NCI-H774 (cell line): ENCODE measurements around the gene CCT8L2.
"Not testable (repeated sequence)": the region's sequence is repeated elsewhere in the genome, so short reads cannot be mapped to it uniquely, and the experiment has no call there.

Experiments
- DNase-seq: peaks from one replicate; lab custom pipeline; 2025; lab: John Stamatoyannopoulos, UW

Gene CCT8L2, protein sequence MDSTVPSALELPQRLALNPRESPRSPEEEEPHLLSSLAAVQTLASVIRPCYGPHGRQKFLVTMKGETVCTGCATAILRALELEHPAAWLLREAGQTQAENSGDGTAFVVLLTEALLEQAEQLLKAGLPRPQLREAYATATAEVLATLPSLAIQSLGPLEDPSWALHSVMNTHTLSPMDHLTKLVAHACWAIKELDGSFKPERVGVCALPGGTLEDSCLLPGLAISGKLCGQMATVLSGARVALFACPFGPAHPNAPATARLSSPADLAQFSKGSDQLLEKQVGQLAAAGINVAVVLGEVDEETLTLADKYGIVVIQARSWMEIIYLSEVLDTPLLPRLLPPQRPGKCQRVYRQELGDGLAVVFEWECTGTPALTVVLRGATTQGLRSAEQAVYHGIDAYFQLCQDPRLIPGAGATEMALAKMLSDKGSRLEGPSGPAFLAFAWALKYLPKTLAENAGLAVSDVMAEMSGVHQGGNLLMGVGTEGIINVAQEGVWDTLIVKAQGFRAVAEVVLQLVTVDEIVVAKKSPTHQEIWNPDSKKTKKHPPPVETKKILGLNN

DNA sequence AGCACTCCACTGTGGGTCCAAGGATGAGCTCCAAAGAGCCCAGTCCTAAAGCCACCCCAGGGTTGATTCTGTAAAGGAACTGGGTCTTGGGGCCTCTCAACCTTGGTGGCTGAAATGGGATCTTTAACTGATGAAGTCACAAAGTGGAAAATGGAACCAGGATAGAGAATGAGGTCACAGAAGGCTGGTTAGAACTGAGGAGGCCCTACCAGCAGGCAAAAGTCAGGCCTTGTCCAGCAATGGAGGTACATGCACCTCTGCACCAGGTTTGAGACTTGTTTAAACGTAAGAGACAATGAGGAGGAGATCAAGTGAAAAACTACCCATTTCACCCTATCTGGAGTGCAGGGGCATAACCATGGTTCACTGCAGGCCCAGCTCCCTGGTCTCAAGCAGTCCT lies at the start of gene CCT8L2:
Gene CCT8L2 (minus strand): TSS at position 101 of the 400 bp plus-strand sequence. CDS start 260 bp downstream, outside the sequence.
- not testable (repeated sequence) for DNase-seq

DNA sequence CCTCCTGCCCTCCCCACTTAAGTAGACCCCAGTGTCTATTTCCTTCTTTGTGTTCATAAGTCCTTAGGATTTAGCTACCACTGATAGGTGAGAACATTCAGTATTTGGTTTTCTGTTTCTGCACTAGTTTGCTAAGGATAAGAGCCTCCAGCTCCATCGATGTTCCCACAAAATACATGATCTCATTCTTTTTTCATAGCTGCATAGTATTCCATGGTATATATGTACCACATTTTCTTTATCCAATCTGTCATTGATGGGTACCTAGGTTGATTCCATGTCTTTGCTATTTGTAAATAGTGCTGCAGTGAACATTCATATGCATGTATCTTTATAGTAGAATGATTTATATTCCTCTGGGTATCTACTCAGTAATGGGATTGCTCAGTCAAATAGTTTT lies 42.8 kb upstream of the CCT8L2 start:
- not testable (repeated sequence) for DNase-seq

DNA sequence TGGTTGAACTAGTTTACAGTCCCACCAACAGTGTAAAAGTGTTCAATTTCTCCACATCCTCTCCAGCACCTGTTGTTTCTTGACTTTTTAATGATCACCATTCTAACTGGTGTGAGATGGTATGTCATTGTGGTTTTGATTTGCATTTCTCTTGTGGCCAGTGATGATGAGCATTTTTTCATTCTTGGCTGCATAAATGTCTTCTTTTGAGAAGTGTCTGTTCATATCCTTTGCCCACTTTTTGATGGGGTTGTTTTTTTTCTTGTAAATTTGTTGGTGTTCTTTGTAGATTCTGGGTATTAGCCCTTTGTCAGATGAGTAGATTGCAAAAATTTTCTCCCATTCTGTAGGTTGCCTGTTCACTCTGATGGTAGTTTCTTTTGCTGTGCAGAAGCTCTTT lies 41.5 kb upstream of the CCT8L2 start:
- not testable (repeated sequence) for DNase-seq

DNA sequence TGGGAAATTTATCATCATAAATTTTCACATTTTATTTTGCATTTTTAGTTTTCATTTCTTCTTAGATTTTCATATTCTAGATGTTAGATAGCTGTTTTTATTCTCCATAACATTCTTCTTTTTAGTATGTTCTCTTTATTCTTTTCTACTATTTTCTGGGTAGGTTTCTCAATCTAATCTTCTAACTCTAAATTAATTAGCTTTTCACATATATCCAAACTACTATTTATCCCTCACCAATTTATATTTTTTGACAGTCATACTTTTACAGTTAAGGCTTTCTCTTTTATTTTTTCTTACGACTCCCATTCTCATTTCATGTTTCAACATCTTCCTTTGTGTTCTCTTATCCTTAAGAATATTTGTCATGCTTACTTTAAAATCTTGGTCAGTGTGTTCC lies 35.9 kb upstream of the CCT8L2 start:
- not testable (repeated sequence) for DNase-seq

DNA sequence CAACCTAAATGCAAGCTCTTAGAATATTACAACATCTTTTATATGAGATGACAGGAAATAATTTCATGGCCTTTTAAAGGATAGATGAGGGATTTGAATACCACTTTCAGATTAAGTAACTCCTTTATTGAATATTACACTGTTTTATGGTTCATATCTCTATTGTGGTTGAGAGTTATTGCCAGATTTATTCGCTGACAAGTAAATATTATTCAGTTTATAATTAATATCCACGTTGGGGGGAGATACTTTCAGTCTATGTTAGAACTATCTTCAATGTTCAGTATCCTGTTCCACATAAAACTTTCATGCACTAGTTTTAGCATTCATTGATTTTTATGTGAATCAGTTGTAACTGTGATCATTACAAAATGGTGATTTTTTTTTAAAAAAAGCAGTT lies 32.4 kb upstream of the CCT8L2 start:
- DNase-seq: not testable (repeated sequence)

DNA sequence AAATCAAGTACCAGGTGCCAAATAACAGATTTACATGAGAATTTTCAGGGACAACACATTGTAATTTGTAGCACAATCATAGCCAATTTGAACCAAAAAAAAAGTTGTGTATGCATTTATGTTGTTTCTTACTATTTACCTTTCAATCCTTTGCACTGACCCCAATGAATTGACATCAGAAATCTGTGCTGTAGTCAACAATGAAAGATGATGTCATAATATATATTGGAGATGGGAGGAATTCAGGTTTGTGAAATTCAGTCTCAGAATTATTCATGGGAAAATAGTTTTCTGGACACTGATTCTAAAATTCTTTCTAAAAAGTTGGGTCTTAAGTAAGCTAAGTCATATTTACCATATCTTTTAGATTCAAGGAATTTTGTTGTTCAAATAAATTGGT lies 31.0 kb upstream of the CCT8L2 start:
- DNase-seq: not testable (repeated sequence)

DNA sequence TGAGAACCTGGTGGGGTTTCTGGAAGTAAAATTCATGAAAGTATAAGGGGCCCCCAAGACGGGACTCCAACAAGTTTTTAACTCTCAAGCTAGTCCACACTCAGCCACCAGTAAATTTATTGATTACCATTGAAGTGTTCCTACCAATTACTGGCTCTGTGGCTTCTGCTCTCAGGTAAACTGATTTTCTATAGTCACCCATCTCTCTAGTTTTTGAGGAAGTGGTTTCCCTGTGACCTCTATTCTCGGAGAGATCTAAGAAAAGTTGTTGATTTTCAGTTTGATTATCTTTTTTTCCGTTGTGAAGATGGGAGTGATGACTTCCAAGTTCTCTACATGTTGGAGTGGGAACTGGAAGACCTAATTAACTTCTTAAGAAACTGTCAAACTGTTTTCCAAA lies 24.9 kb upstream of the CCT8L2 start:
- not testable (repeated sequence) for DNase-seq

DNA sequence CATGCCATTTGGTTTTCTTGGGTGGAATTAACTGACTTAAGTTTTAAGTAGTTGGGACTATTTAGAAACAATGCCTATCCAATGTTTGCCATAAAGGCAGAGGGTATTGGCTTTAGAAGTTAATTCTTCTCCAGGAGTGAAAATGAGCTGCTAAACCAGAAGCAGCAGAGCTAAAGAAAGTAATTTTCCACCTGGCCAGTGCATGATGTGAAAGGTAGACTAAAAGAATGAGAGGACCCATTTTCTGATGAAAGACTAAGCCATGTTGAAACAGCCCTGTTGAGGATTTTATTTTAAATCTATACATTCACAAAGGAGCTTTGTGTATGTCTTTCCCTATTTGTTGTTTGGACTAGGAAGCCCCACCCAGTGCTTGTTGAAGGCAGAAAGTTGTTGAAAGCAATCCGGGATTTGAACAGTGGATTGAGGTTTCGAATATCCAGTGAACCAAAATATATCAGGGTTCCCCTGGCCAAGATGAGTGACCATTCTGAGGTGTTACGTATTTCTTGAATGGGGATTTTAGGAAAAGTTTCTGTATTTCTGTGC lies 23.9 kb upstream of the CCT8L2 start:
- DNase-seq: not testable (repeated sequence)

DNA sequence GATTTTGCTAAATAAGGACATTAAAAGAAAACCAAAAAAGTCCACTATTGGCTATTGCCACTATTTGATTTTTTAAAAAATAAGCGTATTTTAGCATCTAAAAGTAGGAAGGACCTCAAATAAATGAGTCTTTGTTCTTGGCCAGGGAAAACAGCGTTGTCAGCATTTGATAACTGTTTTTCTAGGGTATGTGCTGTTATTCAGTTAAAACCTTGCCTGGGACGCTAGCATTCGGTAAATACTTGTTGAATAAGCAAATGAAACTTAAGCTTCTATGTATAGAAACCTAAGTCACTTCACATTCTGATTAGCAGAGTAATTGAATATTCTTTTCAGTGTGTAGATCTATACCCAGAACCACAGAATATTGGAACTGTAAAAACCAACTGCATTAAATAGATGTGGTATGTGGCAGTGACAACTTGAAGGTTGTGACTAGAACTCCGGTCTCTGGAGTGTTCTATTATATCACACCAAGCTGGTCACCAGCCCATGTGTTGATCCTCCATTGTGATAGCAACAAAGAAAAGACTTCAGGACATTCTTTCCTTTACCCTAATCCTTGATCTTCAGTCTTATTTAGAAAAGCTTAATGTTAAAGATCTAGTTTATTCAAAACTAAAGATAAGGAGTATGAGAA lies 23.1 kb upstream of the CCT8L2 start:
- DNase-seq: not testable (repeated sequence)

DNA sequence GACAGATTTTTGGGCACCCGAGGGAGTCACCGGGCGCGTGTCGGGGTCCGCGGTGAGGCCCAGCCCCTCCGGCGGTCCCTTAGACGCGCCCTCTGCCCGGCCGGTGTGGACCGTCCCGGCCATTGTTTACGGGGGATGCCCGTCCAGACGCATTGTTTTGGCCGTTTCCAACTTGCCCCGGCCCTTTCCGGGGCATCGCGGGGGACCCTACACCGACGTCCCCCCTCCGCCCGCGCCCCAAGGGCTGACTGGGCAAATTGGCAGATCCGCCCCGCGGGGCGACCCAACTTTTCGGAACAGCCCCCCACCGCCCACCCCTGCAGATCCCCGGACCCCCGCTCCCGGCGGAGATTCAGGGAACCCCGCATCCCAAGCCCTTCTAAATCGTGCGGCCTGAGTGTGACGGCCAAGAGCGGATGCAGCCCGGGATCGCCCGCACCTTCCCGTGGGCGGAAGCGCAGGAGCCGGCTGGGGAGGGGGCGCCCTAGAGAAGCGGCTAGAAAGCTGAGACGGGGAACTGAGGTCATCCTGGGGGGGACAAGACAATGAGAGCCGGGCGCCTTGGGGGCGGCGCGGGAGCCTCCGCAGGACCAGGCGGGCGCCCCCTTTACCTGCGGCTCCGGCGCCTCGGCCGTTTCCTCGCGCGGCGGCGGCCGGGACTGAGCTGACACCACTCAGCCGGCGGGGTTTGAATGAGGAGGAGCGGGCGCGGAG lies 17.1 kb upstream of the CCT8L2 start:
- no peak for DNase-seq

DNA sequence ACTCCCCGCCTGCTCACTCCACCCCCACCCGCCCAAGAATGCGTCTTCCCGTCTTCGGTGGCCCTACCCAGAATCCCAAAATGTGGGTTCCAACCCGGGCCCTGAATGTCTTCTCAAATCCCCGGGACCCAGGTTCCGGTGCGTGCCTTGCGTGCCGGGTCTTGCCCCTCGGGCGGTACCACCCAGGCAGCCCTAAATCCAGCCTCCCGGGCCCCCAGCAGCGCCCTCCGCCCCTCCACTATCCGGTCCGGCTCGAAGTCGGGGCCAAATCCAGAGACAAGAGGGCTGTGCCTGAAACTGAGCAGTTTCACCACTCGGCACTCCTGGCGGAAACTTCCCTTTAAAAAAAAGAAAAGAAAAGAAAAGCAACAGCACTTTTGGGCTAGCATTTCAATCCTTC lies 16.3 kb upstream of the CCT8L2 start:
- DNase-seq: no peak

DNA sequence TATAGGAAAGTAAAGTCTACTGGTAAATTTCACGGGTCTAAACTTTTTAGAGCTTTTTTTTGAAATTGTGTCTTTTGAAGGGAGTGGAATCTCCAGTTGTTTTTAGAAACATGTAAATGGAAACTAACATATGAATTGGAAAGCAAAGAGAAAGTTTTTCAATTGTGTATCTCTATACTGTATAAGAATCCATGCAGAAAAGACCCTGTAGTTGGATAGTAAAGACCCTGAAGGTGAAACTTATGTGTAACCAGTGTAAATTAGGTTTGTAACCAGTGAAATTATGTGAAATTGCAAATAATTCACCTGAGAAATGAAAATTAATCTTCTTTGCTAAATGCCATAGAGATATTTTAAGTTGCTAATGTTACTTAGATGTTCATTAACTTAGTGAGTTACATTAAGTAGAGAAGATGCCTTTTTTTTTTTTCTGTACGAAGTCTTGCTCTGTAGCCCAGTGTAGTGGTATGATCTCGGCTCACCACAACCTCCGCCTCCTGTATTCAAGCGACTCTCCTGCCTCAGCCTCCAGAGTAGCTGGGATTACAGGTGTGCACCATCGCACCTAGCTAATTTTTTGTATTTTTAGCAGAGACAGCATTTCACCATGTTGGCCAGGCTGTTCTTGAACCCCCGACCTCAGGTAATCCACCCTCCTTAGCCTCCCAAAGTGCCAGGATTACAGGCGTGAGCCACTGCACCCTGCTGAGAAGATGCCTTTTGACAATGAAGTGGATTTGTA lies 11.8 kb upstream of the CCT8L2 start:
- not testable (repeated sequence) for DNase-seq

DNA sequence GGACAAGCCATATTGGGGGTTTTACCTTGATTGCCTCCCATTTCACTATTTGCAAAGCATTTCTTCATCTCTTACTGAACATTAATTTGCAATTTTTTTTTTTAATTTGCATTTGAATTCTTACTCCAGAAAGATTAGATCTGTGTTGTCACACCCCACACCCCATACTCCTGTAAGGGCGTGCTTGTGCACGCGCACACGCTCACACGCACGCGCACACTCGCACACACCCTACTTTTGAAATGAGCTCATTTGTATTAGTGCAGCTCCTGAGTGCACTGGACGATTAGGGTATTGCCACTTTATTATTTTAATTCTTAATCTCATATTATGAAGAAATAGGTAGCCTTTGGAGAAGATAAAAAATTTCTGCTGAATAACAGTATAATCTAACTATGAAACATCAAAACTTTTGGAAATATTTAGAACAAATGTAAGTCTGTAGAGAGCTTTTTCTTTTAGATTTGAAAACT lies 11.2 kb upstream of the CCT8L2 start:
- not testable (repeated sequence) for DNase-seq

DNA sequence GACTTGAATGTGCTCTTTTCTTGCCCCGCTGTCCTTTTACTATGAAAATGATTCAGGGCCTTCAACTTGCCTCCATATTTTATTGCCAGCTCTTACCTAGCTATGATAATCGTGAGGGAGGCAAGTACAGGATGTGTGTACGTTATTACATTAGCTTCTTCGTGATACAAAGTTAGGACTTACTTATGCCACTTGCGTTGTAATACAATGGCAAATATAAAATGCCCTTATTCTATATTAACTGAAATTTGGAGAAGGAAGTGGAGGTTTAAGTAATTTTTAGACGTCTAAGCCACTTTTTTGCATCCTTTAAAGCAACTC lies 10.8 kb upstream of the CCT8L2 start:
- no peak for DNase-seq

DNA sequence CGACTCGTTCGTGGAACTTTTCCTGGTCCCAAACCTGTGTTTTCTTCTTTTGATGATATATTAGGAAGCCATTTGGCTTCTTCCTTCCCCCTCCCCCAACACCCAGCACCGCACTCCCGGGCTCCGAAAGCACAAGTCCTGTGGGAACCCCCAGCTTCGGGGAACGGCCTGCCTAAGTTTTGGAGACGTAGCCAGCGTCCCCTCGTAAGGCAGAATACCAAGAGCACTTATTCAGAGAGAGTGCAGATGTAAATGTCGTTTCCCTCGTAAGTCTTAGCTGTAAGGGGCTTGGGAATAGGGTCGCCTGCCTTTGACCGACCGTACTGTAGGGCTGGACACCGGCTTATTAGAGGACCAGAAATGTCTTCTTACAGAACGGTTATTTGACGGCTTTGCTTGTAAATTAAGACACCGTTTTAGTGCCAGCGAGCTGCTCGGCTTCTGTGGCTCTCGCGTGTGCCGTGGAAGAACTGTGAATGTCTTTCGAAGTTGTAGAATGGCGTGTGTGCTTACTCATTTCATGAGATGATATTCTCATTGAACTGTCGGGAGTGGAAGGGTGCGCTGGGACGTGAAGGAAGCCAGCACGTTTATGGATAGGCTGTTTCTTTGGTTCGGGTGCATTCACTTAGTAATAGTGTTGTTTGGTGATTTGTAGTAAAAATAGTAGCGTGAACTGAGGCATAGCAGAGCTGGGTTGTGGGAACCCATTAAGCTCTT lies 10.3 kb upstream of the CCT8L2 start:
- not testable (repeated sequence) for DNase-seq

DNA sequence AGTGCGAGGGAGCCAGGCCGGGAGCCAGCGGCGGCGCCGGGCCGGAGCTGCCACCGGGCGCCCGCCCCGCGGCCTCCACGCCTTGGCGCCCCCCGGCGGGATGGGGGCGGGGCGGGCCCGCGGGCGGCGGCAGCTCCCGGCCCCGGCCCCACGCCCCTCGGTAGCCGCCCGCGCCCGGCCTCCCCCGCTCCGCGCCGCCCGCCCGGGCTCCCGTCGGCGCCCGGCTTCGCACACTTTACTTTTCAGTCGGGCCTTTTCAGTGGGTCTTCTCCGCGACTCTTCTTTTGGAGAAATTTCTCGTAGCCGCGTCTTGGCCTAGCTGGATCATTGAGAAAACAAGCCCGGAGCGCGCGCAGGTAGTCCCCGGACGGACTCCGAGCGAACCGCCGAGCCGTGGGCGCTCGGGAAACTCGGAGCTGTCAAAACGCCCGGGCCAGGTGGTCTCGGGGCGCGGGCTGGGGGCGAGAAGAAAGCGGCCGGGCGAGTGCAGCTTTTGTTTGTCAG lies 9.7 kb upstream of the CCT8L2 start:
- DNase-seq: not testable (repeated sequence)

DNA sequence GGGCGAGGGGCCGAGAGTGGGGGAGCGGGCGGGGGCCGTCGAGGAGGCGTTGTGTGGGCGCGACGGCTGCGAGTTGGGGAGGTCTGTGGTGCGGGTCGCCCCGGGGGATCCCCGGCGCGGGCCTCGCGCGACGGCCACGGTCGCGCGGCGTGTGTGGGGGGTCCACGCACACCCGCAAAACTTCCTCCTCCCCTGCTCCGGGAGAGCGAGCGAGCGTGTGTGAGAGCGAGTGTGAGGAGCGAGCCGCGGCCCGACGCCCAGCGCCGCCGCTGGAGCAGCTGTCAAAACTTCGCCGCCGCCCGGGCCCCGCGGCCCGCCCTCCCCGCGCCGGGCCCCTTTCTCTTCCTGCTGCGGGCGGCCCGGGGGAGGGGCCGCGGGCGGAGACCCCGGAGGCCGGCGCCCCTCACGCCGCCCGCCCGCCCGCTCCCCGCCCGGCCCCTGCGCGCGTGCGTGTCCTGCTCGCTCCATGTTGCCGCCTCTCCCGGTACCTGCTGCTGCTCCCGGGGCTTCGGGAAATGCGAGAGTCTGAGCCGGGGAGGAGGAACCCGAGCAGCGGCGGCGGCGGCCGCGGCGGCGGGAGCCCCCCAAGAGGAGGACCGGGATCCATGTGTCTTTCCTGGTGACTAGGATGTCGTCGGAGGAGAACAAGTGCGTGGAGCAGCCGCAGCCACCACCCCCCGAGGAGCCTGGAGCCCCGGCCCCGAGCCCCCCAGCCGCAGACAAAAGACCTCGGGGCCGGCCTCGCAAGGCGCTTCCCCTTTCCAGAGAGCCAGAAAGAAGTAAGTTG lies 9.0 kb upstream of the CCT8L2 start:
- no peak for DNase-seq

DNA sequence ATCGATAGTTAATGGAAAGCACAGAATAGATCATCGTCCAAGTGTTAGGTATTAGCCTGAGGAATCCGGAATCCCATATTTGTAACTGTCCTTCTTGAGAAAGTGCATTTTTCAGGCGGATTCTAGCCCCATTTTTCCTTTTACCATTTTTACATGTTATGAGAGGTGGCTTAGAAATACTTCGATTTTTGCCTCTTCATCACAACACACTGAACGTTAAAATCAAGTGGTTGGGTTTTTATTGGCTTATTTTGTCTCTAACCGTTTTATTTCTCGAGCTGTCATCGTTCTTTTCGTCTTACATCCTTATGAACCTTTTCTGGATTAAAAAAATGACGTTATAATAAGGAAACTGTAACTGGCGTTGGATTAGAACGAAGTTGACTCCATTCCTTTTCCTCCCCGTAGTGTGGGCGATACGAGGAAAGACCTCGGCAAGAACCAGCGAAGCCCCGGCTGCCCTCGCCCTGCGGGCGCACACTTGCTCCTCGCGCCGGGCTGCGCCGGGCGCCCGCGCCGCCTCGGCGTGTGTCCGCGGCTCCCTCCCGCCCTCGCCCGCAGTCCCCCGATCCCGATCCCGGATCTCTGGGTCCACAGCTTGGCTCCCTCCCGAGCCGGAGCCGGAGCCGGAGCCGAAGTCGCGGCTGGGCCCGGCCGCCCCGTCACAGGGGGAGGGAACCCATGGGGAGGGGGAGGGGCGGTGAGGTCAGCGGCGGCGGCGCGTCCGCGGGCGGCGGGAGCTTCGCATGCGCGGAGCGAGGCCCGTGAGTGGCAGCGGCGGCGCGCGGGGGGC lies 8.2 kb upstream of the CCT8L2 start:
- not testable (repeated sequence) for DNase-seq

DNA sequence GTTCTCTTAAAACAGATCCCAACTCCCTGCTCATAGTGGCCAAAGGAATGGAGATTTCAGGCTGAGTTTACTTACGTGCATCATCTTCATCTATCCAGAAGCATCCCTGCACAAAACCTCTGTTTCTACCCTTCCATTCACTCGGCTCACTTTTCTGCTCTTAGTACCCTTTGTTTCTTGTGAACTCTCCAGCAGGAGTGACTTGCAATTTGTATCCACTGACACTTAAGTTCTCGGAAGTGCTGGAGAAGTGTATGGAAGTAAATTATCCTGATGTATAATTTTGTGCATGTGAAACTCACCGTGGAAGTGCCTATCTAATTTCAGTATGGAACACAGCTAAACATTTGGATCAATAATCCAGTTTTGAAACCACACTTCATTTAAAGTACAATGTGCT lies 7.0 kb upstream of the CCT8L2 start:
- not testable (repeated sequence) for DNase-seq
